ENCODE measurements around the gene PTPN18.
"Not testable (repeated sequence)": the region's sequence is repeated elsewhere in the genome, so short reads cannot be mapped to it uniquely, and the experiment has no call there.

The PTPN18 gene

GRCh38 chr2:130355578-130356431, at the start of gene PTPN18:
PTPN18 (plus strand) TSS chr2:130356056; CDS start chr2:130356108, 52 bp downstream.
- peak; percentile 56 to 62 for DNase-seq

- no peak for DNase-seq
These were observed 48.0 kb upstream of the PTPN18 start for GRCh38 chr2:130307850-130308249.

- no peak for DNase-seq
These were observed 45.0 kb upstream of the PTPN18 start for GRCh38 chr2:130310881-130311280.

GRCh38 chr2:130313812-130314334, 42.0 kb upstream of the PTPN18 start:
- DNase-seq = no peak

GRCh38 chr2:130314377-130314776, 41.5 kb upstream of the PTPN18 start:
- DNase-seq = no peak

GRCh38 chr2:130316596-130316995, 39.3 kb upstream of the PTPN18 start:
- no peak for DNase-seq

- no peak for DNase-seq
These were observed 37.0 kb upstream of the PTPN18 start for GRCh38 chr2:130318906-130319305.

- no peak for DNase-seq
These were observed 36.3 kb upstream of the PTPN18 start for GRCh38 chr2:130319536-130319935.

GRCh38 chr2:130327703-130328527, 27.9 kb upstream of the PTPN18 start:
- DNase-seq = no peak

- DNase-seq = no peak
These were observed 27.1 kb upstream of the PTPN18 start for GRCh38 chr2:130328710-130329109.

- DNase-seq = peak; percentile 66 to 71
These were observed 23.4 kb upstream of the PTPN18 start for GRCh38 chr2:130332271-130333073.

- not testable (repeated sequence) for DNase-seq
These were observed 22.6 kb upstream of the PTPN18 start for GRCh38 chr2:130333253-130333652.

GRCh38 chr2:130334026-130334425, 21.8 kb upstream of the PTPN18 start:
- no peak for DNase-seq

GRCh38 chr2:130335226-130335625, 20.6 kb upstream of the PTPN18 start:
- DNase-seq = no peak

GRCh38 chr2:130336150-130336876, 19.5 kb upstream of the PTPN18 start:
- DNase-seq = no peak

GRCh38 chr2:130336877-130337734, 18.8 kb upstream of the PTPN18 start:
- DNase-seq = peak; percentile 54 to 59

- DNase-seq = no peak
These were observed 18.0 kb upstream of the PTPN18 start for GRCh38 chr2:130337735-130338325.

GRCh38 chr2:130338793-130339345, 17.0 kb upstream of the PTPN18 start:
- no peak for DNase-seq

GRCh38 chr2:130339885-130340745, 15.7 kb upstream of the PTPN18 start:
- DNase-seq = no peak

All from stimulated activated CD4-positive, alpha-beta T cell treated with anti-CD3 and anti-CD28 coated beads, Interleukin-2, amount 100 ng/mL, for 48 hours (primary cell).